Lower lobe of right lung (tissue), 2 donors: ENCODE results near the gene AADACL3. TPM values are rescaled to one million over a fixed set of nuclear protein-coding genes. Genes with fewer than 3 reads are reported as not detected.
"Not testable (repeated sequence)": the region's sequence is repeated elsewhere in the genome, so short reads cannot be mapped to it uniquely, and the experiment has no call there.

ENCODE experiments used
- ATAC-seq, 2 donors: fragments of 200-7000 bp; cut with Tn5 transposase; one replicate each; pipeline ENCODE4 v1.9.1; 2020 to 2022; ENCODE audit warnings: mild to moderate bottlenecking in 2 of 2, moderate library complexity in 2 of 2
- DNase-seq: peaks from one replicate; pipeline ENCODE4 v3.0.0-alpha.2; 2020
- H3K27ac ChIP-seq: fragments of 200-600 bp; one replicate; pipeline ENCODE4 v1.8.0; 2022
- H3K27me3 ChIP-seq: fragments of 200-600 bp; one replicate; pipeline ENCODE4 v1.8.0; 2022; ENCODE audit warnings: low read depth
- H3K36me3 ChIP-seq: fragments of 200-600 bp; one replicate; pipeline ENCODE4 v1.8.0; 2022; ENCODE audit warnings: mild to moderate bottlenecking
- H3K4me1 ChIP-seq: fragments of 200-600 bp; one replicate; pipeline ENCODE4 v1.8.0; 2022
- H3K4me3 ChIP-seq: fragments of 200-600 bp; one replicate; pipeline ENCODE4 v1.8.0; 2022; ENCODE audit warnings: mild to moderate bottlenecking
- H3K9me3 ChIP-seq: fragments of 200-600 bp; one replicate; pipeline ENCODE4 v1.8.0; 2022
- CTCF ChIP-seq: fragments of 200-600 bp; IDR thresholded peaks from one replicate; pipeline ENCODE4 v1.8.0; 2022; ENCODE audit warnings: antibody characterized with exemption, mild to moderate bottlenecking
- intact Hi-C: fragments of 100-400 bp; cut with DNase I; formaldehyde crosslinking; loops from one replicate; pipeline ENCODE4 v1.11.0; 2022
- total RNA-seq: library from RNA; stranded (reverse); fragmentation: NEBNext Ultra II Directional; extraction: Animal tissue kit (Norgen Biotek cat#: 25700); gene quantifications from one replicate; pipeline ENCODE4 v1.2.1, GENCODE V29; 2021
- donor health status: DM: no; HTN: yes; CAD: no; lungs with severe emphysema.

AADACL3 gene
- total RNA-seq, 1 donor from 2014 or later, result not detected

- Histone ChIP-seq H3K9me3 (no peaks in the 10 kb centered on the region), H3K27ac (no peak overlapping the region), H3K4me3 (no peak overlapping the region), H3K4me1 (no peaks in the 10 kb centered on the region), H3K36me3 (no peaks in the 10 kb centered on the region), H3K27me3 (peaks cover 5% of the 10 kb centered on the region)
- intact Hi-C loops, result no loop called here
- TF ChIP-seq CTCF, result no peak
- ATAC-seq, result no peak
- no peak for DNase-seq
Measured at GRCh38 chr1:12717301-12717838, 1.5 kb downstream of the AADACL3 start.

- intact Hi-C loops, result no loop called here
- Histone ChIP-seq H3K4me3 (no peak overlapping the region), H3K4me1 (no peaks in the 10 kb centered on the region), H3K27me3 (peaks cover 10% of the 10 kb centered on the region), H3K27ac (no peak overlapping the region), H3K9me3 (no peaks in the 10 kb centered on the region), H3K36me3 (no peaks in the 10 kb centered on the region)
- no peak for TF ChIP-seq CTCF
- no peak for ATAC-seq
- DNase-seq, result no peak
Measured at GRCh38 chr1:12722626-12723025, 6.7 kb downstream of the AADACL3 start.

- DNase-seq, result no peak
- Histone ChIP-seq H3K27me3 (peaks cover 5% of the 10 kb centered on the region), H3K4me3 (no peak overlapping the region), H3K9me3 (peaks cover 13% of the 10 kb centered on the region), H3K4me1 (no peaks in the 10 kb centered on the region), H3K36me3 (no peaks in the 10 kb centered on the region), H3K27ac (no peak overlapping the region)
- ATAC-seq, result no peak
- intact Hi-C loops, result no loop called here
- no peak for TF ChIP-seq CTCF
Measured at GRCh38 chr1:12728391-12728790, 12.5 kb downstream of the AADACL3 start.

GRCh38 chr1:12730156-12730555, 14.2 kb downstream of the AADACL3 start:
- H3K4me1 ChIP-seq, result no peaks in the 10 kb centered on the region
- no peaks in the 10 kb centered on the region for H3K36me3 ChIP-seq
- no peak for TF ChIP-seq CTCF
- H3K27me3 ChIP-seq, result peaks cover 5% of the 10 kb centered on the region
- peaks cover 13% of the 10 kb centered on the region for H3K9me3 ChIP-seq
- no peak overlapping the region for H3K27ac ChIP-seq
- no peak for DNase-seq
- intact Hi-C loops, result no loop called here
- ATAC-seq, result no peak
- H3K4me3 ChIP-seq, result no peak overlapping the region

- ATAC-seq, H3K27me3 ChIP-seq, H3K4me3 ChIP-seq, H3K36me3 ChIP-seq, H3K4me1 ChIP-seq, DNase-seq, intact Hi-C loops, H3K27ac ChIP-seq: not testable (repeated sequence)
- peaks cover 13% of the 10 kb centered on the region for H3K9me3 ChIP-seq
Measured at GRCh38 chr1:12731084-12731483, 15.2 kb downstream of the AADACL3 start.

GRCh38 chr1:12734651-12735050, 18.7 kb downstream of the AADACL3 start:
- Histone ChIP-seq H3K4me3 (no peak overlapping the region), H3K4me1 (no peaks in the 10 kb centered on the region), H3K27me3 (peaks cover 5% of the 10 kb centered on the region), H3K9me3 (peaks cover 13% of the 10 kb centered on the region), H3K36me3 (no peaks in the 10 kb centered on the region), H3K27ac (no peak overlapping the region)
- no peak for TF ChIP-seq CTCF
- intact Hi-C loops, result no loop called here
- no peak for DNase-seq
- no peak for ATAC-seq
